Measurements from ENCODE around the gene L2HGDH. TPM values are rescaled to one million over a fixed set of nuclear protein-coding genes. Genes with fewer than 3 reads are reported as not detected.

The L2HGDH gene
- 8.5 to 12.0 TPM (median 9.9 TPM) in 5 replicates for total RNA-seq (2022; extraction: Qiagen RNA extraction)

DNA sequence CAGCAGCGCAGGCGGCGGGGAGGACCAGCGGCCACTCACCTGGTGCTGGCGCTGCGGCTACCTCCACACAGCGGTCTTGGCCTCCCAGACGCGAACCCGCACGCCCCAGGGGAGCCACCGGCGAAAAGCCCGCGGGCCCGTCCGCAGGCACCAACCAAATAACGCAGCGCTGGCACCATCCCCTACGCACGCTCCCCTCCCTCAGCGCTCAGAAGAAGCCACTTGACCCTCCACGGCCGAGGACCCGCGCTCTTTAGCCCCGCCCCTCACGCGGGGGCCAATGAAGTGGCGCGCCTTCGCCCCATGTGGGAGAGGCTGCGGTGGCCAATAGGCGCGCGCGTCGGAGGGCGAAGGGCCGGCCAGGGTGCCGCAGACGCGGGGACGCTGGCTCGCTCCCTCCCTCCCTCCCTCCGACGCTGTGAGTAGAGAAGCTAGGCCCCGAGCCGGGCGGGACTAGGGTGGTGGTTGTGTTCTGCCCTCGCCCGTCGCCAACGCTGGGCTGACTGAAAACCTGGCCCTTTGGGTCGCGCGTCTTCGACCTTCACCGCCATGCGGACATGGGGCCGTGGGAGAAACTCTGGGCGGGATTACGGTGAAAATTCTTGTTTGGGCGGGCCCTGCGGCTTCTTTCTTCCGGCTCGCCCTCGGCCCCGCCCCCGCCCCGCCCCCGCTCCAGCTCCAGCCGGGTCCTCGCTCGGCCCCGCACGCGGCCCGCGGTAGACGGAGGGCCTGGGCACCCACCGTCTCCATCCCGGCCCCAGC, at the start of gene L2HGDH, which contains the start of gene DMAC2L:
TSS of gene L2HGDH (minus strand) at position 258 of the 762 bp plus-strand sequence. CDS start at position 179, 79 bp downstream.
TSS of gene DMAC2L (plus strand) at position 353 of the 762 bp plus-strand sequence. CDS start 9,164 bp downstream, outside the sequence.

DNA sequence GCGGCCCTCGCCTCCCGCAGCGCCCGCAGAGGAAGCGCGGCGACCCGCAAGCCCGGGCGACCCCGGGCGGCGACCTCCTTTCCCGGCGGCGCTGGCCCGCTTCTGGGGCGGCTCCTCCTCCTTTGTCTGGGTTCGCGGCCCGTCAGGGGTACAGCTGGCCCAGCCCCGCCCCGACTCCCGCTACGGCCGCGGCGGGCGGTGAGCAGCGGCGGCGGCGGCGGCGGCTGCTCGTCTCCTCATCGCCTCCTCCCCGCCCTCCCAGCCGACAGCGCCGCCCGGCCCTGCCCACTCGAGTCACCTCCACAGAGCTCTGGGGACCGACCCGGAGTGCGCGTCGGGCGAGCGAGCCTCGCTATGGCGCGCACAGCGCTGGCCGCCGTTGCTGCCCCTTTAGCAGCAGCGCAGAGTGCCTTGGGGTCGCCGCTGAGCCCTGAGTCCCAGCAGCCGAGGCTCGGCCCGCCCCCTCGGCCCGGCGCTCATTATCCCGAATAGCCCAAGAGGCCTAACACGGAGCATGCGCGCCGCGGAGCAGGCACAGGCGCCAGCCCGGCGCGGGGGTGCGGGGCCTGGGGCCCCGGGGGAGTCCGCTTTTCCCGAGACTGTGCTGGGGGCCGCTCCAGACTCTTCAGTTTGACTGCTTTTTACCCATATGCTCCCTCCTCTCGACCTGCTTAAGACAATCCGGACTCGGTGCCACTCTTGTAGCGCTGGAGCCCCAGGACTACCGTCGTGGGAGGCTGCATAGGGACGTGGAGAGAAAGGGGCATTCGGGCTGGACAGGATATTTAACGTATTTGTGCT, 80.4 kb downstream of the L2HGDH start, which contains the start of gene SOS2:
TSS of gene SOS2 (minus strand) at position 104 of the 801 bp plus-strand sequence. CDS start 295 bp downstream, outside the sequence.

Other genes with a start within 250 kb of the L2HGDH start
- 7.7 to 9.2 TPM (median 8.5 TPM) in 5 replicates for gene VCPKMT, start 195.7 kb downstream of the L2HGDH start, total RNA-seq (2022; extraction: Qiagen RNA extraction)
- 8.3 to 13.9 TPM (median 12.0 TPM) in 5 replicates for gene SOS2, start 80.7 kb downstream of the L2HGDH start, total RNA-seq (2022; extraction: Qiagen RNA extraction)
- 10.7 to 13.9 TPM (median 12.7 TPM) in 5 replicates for gene DMAC2L, start 95 bp upstream of the L2HGDH start, total RNA-seq (2022; extraction: Qiagen RNA extraction)
- gene CDKL1, start 84.7 kb upstream of the L2HGDH start, total RNA-seq (2022; extraction: Qiagen RNA extraction): 4.8 to 18.4 TPM (median 7.5 TPM) in 5 replicates
- gene MAP4K5, start 220.3 kb upstream of the L2HGDH start, total RNA-seq (2022; extraction: Qiagen RNA extraction): 28.8 to 37.9 TPM (median 33.2 TPM) in 5 replicates
- 4.7 to 7.0 TPM (median 5.1 TPM) in 5 replicates for gene ATL1, start 247.9 kb upstream of the L2HGDH start, total RNA-seq (2022; extraction: Qiagen RNA extraction)